ENCODE measurements around the gene BBOX1.

GRCh38 chr11:27028561-27028965 lies 12.1 kb upstream of the BBOX1 start:
- TF ChIP-seq, protein P1, sequence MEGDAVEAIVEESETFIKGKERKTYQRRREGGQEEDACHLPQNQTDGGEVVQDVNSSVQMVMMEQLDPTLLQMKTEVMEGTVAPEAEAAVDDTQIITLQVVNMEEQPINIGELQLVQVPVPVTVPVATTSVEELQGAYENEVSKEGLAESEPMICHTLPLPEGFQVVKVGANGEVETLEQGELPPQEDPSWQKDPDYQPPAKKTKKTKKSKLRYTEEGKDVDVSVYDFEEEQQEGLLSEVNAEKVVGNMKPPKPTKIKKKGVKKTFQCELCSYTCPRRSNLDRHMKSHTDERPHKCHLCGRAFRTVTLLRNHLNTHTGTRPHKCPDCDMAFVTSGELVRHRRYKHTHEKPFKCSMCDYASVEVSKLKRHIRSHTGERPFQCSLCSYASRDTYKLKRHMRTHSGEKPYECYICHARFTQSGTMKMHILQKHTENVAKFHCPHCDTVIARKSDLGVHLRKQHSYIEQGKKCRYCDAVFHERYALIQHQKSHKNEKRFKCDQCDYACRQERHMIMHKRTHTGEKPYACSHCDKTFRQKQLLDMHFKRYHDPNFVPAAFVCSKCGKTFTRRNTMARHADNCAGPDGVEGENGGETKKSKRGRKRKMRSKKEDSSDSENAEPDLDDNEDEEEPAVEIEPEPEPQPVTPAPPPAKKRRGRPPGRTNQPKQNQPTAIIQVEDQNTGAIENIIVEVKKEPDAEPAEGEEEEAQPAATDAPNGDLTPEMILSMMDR (IDR thresholded peaks at IDR 0.05): no peak
- TF ChIP-seq POLR2A (IDR thresholded peaks at IDR 0.05): no peak

All from thyroid gland (tissue), 4 donors.